ENCODE data around the gene C1QA. TPM values are rescaled to one million over a fixed set of nuclear protein-coding genes. Genes with fewer than 3 reads are reported as not detected.

C1QA gene
- total RNA-seq, 1 experiment from 2014 or later, result not detected

GRCh38 chr1:22613951-22614350 is 22.5 kb upstream of the C1QA start:
- Histone ChIP-seq H3K9me3 (ENCODE audit: low read depth, low read length, poor library complexity, severe bottlenecking) (no peaks in the 10 kb centered on the region), H3K4me3 (ENCODE audit: low read depth, low read length, poor library complexity, severe bottlenecking) (no peak overlapping the region), H3K27me3 (replicated peaks; ENCODE audit: insufficient read depth, low read depth, low read length, poor library complexity) (peaks cover 87% of the 10 kb centered on the region), H3K36me3 (ENCODE audit: insufficient read depth, low read length, poor library complexity, severe bottlenecking) (no peaks in the 10 kb centered on the region), H3K27ac (ENCODE audit: low read depth, low read length, poor library complexity, severe bottlenecking) (no peak overlapping the region), H3K4me1 (ENCODE audit: insufficient read depth, low read length, poor library complexity, severe bottlenecking) (no peaks in the 10 kb centered on the region)
- ChIA-PET CTCF (no interaction called here), POLR2A (ENCODE audit: low non-redundant PET) (no interaction called here)
- intact Hi-C loops (cut with micrococcal nuclease; ENCODE audit: unreplicated experiment), result no loop called here
- no peak for TF ChIP-seq EZH2 (IDR thresholded peaks at IDR 0.05; ENCODE audit: borderline replicate concordance, low read depth, low read length, poor library complexity, severe bottlenecking)
- no peak for TF ChIP-seq CTCF (conservative IDR thresholded peaks at IDR 0.05; ENCODE audit: low read depth, low read length)
- no TSS peak for BruUV-seq (replicated peaks)
- no peak for DNase-seq (ENCODE audit: low spot score)

- BruUV-seq (replicated peaks), result no TSS peak
- ChIA-PET CTCF (no interaction called here), POLR2A (ENCODE audit: low non-redundant PET) (no interaction called here)
- Histone ChIP-seq H3K4me3 (ENCODE audit: low read depth, low read length, poor library complexity, severe bottlenecking) (no peak overlapping the region), H3K4me1 (ENCODE audit: insufficient read depth, low read length, poor library complexity, severe bottlenecking) (no peaks in the 10 kb centered on the region), H3K9me3 (ENCODE audit: low read depth, low read length, poor library complexity, severe bottlenecking) (no peaks in the 10 kb centered on the region), H3K27me3 (replicated peaks; ENCODE audit: insufficient read depth, low read depth, low read length, poor library complexity) (peaks cover 86% of the 10 kb centered on the region), H3K27ac (ENCODE audit: low read depth, low read length, poor library complexity, severe bottlenecking) (no peak overlapping the region), H3K36me3 (ENCODE audit: insufficient read depth, low read length, poor library complexity, severe bottlenecking) (no peaks in the 10 kb centered on the region)
- TF ChIP-seq EZH2 (IDR thresholded peaks at IDR 0.05; ENCODE audit: borderline replicate concordance, low read depth, low read length, poor library complexity, severe bottlenecking), result no peak
- no peak for TF ChIP-seq CTCF (conservative IDR thresholded peaks at IDR 0.05; ENCODE audit: low read depth, low read length)
- intact Hi-C loops (cut with micrococcal nuclease; ENCODE audit: unreplicated experiment), result no loop called here
- no peak for DNase-seq (ENCODE audit: low spot score)
These were observed 20.5 kb upstream of the C1QA start for GRCh38 chr1:22615886-22616285.

GRCh38 chr1:22616571-22616970 is 19.9 kb upstream of the C1QA start:
- no TSS peak for BruUV-seq (replicated peaks)
- Histone ChIP-seq H3K27me3 (replicated peaks; ENCODE audit: insufficient read depth, low read depth, low read length, poor library complexity) (peaks cover 87% of the 10 kb centered on the region), H3K27ac (ENCODE audit: low read depth, low read length, poor library complexity, severe bottlenecking) (no peak overlapping the region), H3K9me3 (ENCODE audit: low read depth, low read length, poor library complexity, severe bottlenecking) (no peaks in the 10 kb centered on the region), H3K4me3 (ENCODE audit: low read depth, low read length, poor library complexity, severe bottlenecking) (no peak overlapping the region), H3K36me3 (ENCODE audit: insufficient read depth, low read length, poor library complexity, severe bottlenecking) (no peaks in the 10 kb centered on the region), H3K4me1 (ENCODE audit: insufficient read depth, low read length, poor library complexity, severe bottlenecking) (no peaks in the 10 kb centered on the region)
- TF ChIP-seq CTCF (conservative IDR thresholded peaks at IDR 0.05; ENCODE audit: low read depth, low read length), result no peak
- TF ChIP-seq EZH2 (IDR thresholded peaks at IDR 0.05; ENCODE audit: borderline replicate concordance, low read depth, low read length, poor library complexity, severe bottlenecking), result no peak
- DNase-seq (ENCODE audit: low spot score), result no peak
- intact Hi-C loops (cut with micrococcal nuclease; ENCODE audit: unreplicated experiment), result no loop called here
- ChIA-PET POLR2A (ENCODE audit: low non-redundant PET) (no interaction called here), CTCF (no interaction called here)

Measured in A673 (cell line).